ENCODE results near the gene ETFBKMT.
"Not testable (repeated sequence)": the region's sequence is repeated elsewhere in the genome, so short reads cannot be mapped to it uniquely, and the experiment has no call there.

ETFBKMT gene

GRCh38 chr12:31655792-31656191 lies 3.7 kb upstream of the ETFBKMT start:
- DNase-seq (ENCODE audit: low read depth in 2 of 2), result no peak

- no peak for DNase-seq (ENCODE audit: low read depth in 2 of 2)
Measured at GRCh38 chr12:31658471-31659086, 909 bp upstream of the ETFBKMT start.

- DNase-seq (ENCODE audit: low read depth in 2 of 2), result no peak
Measured at GRCh38 chr12:31662176-31662849, 2.8 kb downstream of the ETFBKMT start.

GRCh38 chr12:31663576-31663975 lies 4.1 kb downstream of the ETFBKMT start:
- DNase-seq (ENCODE audit: low read depth in 2 of 2), result no peak

GRCh38 chr12:31664038-31664437 lies 4.5 kb downstream of the ETFBKMT start:
- no peak for DNase-seq (ENCODE audit: low read depth in 2 of 2)

GRCh38 chr12:31669020-31669419 lies 9.5 kb downstream of the ETFBKMT start:
- DNase-seq (ENCODE audit: low read depth in 2 of 2), result no peak

GRCh38 chr12:31669582-31669981 lies 10.1 kb downstream of the ETFBKMT start:
- DNase-seq (ENCODE audit: low read depth in 2 of 2), result not testable (repeated sequence)

- DNase-seq (ENCODE audit: low read depth in 2 of 2), result no peak
Measured at GRCh38 chr12:31672521-31672920, 13.0 kb downstream of the ETFBKMT start.

GRCh38 chr12:31682136-31682962 lies 22.9 kb downstream of the ETFBKMT start:
- peak; percentile 40 to 43 for DNase-seq (ENCODE audit: low read depth in 2 of 2)

- no peak for DNase-seq (ENCODE audit: low read depth in 2 of 2)
Measured at GRCh38 chr12:31685801-31686200, 26.3 kb downstream of the ETFBKMT start.

- DNase-seq (ENCODE audit: low read depth in 2 of 2), result no peak
Measured at GRCh38 chr12:31687101-31687527, 27.6 kb downstream of the ETFBKMT start.

- DNase-seq (ENCODE audit: low read depth in 2 of 2), result not testable (repeated sequence)
Measured at GRCh38 chr12:31689921-31690320, 30.4 kb downstream of the ETFBKMT start.

GRCh38 chr12:31702047-31702446 lies 42.6 kb downstream of the ETFBKMT start:
- no peak for DNase-seq (ENCODE audit: low read depth in 2 of 2)

GRCh38 chr12:31705621-31706020 lies 46.1 kb downstream of the ETFBKMT start:
- no peak for DNase-seq (ENCODE audit: low read depth in 2 of 2)

- not testable (repeated sequence) for DNase-seq (ENCODE audit: low read depth in 2 of 2)
Measured at GRCh38 chr12:31708118-31708517, 48.6 kb downstream of the ETFBKMT start.

GRCh38 chr12:31710021-31710818 lies 50.7 kb downstream of the ETFBKMT start:
- DNase-seq (ENCODE audit: low read depth in 2 of 2), result no peak

GRCh38 chr12:31712877-31713276 lies 53.4 kb downstream of the ETFBKMT start:
- no peak for DNase-seq (ENCODE audit: low read depth in 2 of 2)

GRCh38 chr12:31714406-31715271 lies 55.2 kb downstream of the ETFBKMT start:
- no peak for DNase-seq (ENCODE audit: low read depth in 2 of 2)

GRCh38 chr12:31715283-31715825 lies 55.9 kb downstream of the ETFBKMT start:
- no peak for DNase-seq (ENCODE audit: low read depth in 2 of 2)

GRCh38 chr12:31716998-31717397 lies 57.5 kb downstream of the ETFBKMT start:
- not testable (repeated sequence) for DNase-seq (ENCODE audit: low read depth in 2 of 2)

All from stimulated activated CD8-positive, alpha-beta memory T cell treated with anti-CD3 and anti-CD28 coated beads, Interleukin-2, amount 100 ng/mL, for 1 hour (primary cell).